Uterus (tissue), 2 donors: ENCODE data around the gene KCNJ4.

ENCODE experiments used
- POLR2A ChIP-seq, 2 donors: fragments of 450-650 bp; IDR thresholded peaks; one replicate each; pipeline ENCODE4 v1.6.1; 2016; ENCODE audit warnings: antibody characterized with exemption in 2 of 2, mild to moderate bottlenecking in 1 of 2, moderate library complexity in 1 of 2
- TF ChIP-seq, protein P1 (sequence below), 4 experiments: fragments of 200-600 bp in 2 of 4; fragments of 450-650 bp in 2 of 4; sonication (generic) in 2 of 4; IDR thresholded peaks; one replicate each; pipeline ENCODE4 v1.5.1; 2016 to 2019; ENCODE audit warnings: antibody characterized with exemption in 4 of 4, mild to moderate bottlenecking in 2 of 4, moderate library complexity in 1 of 4

GRCh38 chr22:38419858-38420160 is 35.2 kb downstream of the KCNJ4 start:
- TF ChIP-seq, protein P1, sequence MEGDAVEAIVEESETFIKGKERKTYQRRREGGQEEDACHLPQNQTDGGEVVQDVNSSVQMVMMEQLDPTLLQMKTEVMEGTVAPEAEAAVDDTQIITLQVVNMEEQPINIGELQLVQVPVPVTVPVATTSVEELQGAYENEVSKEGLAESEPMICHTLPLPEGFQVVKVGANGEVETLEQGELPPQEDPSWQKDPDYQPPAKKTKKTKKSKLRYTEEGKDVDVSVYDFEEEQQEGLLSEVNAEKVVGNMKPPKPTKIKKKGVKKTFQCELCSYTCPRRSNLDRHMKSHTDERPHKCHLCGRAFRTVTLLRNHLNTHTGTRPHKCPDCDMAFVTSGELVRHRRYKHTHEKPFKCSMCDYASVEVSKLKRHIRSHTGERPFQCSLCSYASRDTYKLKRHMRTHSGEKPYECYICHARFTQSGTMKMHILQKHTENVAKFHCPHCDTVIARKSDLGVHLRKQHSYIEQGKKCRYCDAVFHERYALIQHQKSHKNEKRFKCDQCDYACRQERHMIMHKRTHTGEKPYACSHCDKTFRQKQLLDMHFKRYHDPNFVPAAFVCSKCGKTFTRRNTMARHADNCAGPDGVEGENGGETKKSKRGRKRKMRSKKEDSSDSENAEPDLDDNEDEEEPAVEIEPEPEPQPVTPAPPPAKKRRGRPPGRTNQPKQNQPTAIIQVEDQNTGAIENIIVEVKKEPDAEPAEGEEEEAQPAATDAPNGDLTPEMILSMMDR (IDR thresholded peaks at IDR 0.05), result no peak
- no peak for TF ChIP-seq POLR2A (IDR thresholded peaks at IDR 0.05)
